ENCODE measurements around the gene DOCK1.

DNA sequence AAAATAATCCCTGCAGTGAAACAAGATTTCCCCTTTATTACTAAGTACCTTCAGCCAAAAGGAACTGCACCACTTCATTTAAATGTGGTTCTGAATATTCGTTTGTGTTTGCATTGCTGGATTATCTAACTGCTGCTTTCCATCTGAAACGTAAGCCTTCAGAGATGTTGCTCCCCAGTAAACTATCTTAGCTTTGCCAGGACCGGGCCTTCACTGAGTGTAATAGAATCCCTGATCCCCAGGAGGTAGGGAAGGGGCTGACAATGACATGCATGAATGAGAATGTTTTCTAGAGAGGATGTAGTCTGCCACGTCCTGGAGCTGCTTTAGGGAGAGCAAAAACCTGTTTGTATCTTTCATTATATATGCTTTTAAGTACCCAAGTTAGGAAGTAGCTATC lies 310.6 kb downstream of the DOCK1 start:
- TF ChIP-seq, protein P1, sequence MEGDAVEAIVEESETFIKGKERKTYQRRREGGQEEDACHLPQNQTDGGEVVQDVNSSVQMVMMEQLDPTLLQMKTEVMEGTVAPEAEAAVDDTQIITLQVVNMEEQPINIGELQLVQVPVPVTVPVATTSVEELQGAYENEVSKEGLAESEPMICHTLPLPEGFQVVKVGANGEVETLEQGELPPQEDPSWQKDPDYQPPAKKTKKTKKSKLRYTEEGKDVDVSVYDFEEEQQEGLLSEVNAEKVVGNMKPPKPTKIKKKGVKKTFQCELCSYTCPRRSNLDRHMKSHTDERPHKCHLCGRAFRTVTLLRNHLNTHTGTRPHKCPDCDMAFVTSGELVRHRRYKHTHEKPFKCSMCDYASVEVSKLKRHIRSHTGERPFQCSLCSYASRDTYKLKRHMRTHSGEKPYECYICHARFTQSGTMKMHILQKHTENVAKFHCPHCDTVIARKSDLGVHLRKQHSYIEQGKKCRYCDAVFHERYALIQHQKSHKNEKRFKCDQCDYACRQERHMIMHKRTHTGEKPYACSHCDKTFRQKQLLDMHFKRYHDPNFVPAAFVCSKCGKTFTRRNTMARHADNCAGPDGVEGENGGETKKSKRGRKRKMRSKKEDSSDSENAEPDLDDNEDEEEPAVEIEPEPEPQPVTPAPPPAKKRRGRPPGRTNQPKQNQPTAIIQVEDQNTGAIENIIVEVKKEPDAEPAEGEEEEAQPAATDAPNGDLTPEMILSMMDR (IDR thresholded peaks at IDR 0.05) = no peak
- no peak for TF ChIP-seq ZFX (IDR thresholded peaks at IDR 0.05; ENCODE audit: borderline replicate concordance)

All from 22Rv1 (cell line).